EL (cell line): ENCODE measurements around the gene PFDN5.

Experiments used
- DNase-seq: peaks from one replicate; pipeline ENCODE4 v3.0.0-alpha.2; 2016

The PFDN5 gene

DNA sequence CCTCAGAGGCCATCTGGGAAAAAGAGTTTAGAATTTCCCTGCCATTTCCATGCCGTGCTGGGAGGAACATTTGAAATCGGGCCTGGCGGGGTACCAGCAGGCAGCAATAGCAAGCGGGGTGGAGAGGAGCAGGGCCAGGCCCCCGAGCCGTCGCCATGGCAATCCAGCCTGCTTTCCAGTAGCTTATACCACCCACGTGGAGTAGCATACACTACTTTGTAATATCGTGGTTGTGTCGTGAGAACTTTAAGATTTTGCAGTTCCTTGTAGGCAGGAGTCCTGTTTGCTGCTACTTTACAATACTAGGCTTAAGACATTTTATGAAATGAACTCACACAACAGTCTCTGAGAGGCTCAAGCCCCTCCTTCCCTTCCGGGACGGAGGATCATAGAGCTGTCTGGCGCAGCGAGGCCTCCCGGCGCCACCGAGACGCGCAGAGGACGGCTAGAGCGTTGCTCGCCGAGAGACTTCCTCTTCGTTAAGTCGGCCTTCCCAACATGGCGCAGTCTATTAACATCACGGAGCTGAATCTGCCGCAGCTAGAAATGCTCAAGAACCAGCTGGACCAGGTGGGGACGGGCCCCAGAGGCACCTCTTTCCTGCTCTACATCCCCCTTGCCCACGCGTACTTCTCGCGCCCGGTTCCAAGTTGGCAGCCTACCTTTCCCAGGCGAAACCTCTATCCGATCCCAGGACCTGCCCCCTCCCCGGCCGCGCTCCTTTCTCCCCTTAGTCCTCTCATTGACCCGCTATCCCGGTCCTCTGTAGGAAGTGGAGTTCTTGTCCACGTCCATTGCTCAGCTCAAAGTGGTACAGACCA lies at the start of gene PFDN5:
TSS of gene PFDN5 (plus strand) at position 473 of the 821 bp plus-strand sequence. CDS start at position 499, 26 bp downstream.
- DNase-seq, result peak; percentile 83

DNA sequence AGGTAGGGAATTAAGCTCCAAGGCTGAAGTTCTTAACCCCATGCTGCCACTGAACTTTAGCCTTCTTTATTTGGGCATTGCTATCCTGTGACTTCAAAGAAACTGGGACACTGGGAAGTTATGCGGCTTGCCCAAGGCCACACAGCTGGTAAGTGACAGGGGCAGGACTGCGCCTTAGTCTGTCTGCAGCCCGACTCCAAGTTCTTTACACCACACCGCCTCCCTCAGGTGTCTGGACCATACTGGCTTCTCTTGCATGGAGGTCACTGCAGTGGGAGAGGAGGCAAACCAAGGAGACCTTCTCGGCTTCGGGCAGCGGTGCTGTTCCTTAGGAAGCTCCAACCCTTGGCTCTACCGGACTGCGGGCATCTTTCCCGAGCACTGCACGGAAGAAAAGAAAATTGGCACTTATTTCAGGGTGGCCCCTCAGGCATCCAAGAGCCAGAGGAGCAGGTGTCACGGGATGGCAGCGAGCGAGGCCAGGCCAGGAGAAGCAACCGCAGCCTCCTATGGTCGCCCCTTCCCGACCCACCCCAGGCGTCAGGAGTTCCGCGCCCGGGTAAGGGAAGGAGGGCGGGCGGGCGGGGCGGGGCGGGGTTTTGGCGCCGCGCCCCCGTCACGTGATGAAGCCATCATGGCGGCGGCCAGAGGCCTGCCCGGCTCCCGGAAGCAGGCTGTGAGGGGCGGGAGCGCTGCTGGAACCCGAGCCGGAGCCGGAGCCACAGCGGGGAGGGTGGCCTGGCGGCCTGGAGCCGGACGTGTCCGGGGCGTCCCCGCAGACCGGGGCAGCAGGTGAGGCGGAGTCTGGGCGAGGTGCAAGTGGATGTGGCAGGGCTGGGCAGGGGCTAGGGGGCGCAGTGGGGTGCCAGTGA lies 43.6 kb upstream of the PFDN5 start:
- peak; percentile 78 for DNase-seq

DNA sequence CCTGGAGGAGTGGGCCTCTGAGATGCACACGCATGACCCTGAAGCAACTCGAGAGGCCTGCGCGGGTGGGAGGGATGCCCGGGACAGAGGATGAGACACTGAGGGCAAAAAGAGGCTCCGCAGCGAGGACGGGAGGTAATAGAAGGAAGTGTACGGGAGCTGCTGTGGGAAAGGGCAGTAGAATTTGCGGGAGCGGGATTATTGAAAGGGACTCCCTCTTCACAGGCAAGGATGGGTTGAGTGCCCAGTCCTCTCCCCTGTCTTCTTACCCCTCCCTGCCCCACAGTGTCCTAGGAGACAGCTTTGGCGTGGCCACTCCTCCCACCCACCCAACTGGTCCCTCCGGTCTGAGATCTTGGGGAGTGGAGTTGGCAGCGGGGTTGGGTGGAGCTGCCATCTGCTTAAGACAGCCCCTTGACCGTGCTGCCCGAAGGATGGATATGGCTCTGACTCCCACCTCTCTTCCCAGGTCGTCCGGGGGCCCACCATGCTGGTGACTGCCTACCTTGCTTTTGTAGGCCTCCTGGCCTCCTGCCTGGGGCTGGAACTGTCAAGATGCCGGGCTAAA lies 42.9 kb upstream of the PFDN5 start:
- no peak for DNase-seq

DNA sequence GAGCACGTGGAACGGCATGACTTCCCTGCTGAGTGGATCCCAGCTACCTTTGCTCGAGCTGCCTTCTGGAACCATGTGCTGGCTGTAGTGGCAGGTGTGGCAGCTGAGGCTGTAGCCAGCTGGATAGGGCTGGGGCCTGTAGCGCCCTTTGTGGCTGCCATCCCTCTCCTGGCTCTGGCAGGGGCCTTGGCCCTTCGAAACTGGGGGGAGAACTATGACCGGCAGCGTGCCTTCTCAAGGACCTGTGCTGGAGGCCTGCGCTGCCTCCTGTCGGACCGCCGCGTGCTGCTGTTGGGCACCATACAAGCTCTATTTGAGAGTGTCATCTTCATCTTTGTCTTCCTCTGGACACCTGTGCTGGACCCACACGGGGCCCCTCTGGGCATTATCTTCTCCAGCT lies 42.0 kb upstream of the PFDN5 start:
- DNase-seq, result no peak

DNA sequence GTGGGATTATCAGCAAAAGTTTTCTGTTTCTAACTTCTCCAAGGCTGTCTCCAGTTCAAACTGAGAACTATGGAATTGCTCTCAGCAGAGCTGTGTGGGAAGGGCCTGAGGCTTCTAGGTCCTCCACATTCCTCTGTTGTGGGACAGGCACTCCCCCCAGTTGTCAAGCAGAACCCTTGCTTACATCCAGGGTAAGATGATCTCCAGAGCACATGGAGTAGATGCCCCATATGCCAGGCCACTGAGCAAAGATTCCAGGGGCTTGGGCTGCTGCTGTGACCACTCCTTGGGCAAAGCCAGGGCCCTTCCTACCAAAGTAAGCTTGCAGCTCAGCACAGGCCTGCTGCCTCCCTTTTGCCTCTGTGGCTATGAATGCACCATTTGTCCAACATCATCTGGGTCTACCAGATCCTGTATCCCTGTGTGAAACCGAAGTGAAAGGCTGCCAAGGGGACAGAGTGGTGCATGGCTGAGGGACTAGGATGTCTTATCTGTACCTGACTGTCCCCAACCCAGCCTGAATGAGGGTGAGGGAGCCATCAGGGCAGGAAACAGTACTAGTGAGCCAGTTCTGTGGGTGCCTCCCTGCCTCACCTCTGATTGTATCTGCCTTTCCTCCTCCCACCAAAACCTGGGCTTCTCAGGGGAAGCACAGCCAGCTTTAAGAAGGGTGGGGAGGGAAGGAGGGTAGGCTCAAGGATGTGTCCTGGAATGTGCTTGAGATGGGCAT lies 40.4 kb upstream of the PFDN5 start:
- DNase-seq, result no peak

DNA sequence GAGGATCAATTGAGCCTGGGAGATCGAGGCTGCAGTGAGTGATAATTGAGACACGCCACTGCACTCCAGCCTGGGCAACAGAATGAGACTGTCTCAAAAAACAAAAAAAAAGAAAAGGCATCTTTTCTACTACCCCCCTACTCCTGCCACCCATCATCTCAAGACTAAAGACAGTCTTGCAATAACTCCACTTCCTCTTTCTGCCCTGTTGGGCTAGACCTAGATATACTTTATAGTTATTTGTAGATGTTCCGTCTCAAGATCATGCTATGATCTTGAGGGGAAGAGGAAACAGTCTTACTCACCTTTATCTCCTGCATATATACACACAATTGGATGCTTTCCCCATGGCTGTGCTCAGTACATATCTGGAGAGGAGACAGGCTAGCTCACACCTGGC lies 39.3 kb upstream of the PFDN5 start:
- DNase-seq, result no peak

DNA sequence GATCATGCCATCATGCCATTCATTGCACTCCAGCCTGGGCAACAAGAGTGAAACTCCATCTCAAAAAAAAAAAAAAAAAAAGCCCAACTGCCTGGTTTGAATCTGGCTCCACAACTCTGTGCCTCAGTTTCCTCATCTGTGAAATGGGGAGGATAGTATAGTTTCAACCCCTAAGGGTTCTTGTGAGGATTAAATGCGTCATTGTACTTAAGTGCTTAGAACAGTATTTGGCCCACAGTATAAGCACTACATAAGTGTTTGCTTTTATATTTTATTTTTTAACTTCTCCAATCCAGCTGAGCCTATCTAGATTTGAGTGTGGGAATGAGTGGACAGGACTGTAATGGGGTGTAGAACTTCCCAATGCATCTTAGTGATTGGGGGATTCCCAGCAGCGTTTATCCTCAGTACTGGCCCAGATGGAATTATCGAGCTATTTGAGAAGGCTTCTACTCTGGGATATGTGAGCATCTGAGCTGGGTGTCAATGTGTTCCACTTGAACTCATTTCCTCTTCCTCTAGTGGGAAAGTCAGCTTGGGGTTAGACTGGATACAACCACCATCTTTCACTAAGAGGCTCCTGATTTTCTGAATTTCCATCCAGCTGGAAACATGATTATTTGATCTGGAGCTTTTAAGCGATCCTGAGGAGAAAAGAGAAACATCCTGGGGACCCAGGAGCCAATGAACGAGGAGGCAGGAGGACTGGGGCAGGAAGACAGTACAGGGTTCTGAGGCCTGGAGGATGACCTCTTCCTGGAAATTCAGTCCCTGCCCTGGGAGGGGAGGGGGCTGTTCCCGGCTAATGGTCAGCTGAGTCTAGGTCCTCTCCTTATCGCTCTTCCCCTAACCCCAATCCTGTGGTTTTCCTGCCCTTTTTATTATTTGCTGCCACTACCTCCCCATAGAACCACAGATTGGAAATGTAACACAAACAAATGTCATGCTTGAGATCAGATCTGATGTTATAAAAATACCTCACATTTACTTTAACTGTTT lies 36.5 kb upstream of the PFDN5 start:
- no peak for DNase-seq

DNA sequence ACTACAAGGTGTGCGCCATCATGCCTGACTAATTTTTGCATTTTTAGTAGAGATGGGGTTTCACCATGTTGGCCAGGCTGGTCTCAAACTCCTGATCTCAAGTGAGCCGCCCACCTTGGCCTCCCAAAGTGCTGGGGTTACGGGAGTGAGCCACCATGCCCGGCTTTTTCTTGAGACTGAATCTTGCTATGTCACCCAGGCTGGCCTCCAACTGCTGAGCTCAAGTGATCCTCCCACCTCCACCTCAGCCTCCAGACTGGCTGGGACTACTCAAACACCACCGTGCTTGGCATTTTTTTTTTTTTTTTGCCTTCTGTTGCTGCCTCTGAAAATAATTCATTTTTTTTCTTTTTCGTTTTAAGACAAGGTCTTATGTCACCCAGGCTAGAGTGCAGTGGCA lies 35.5 kb upstream of the PFDN5 start:
- DNase-seq, result no peak

DNA sequence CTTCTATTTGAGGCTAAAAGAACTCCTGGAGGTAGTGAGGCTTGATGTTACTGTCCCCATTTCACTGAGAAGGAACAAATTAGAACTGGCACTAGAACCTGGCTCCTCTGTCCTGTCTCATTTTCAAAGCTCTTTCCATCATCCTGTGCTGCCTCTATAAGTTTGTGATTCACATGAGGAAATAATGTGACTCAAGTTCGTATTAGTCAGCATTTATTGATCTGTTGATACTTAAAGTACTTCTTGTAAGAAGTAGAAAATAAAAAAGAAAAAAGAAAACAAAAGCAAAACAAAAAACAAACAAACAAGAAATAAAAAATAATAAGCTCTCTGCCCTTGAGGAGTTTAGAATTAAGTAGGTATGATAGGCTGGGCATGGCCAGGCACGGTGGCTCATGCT lies 29.6 kb upstream of the PFDN5 start:
- DNase-seq, result no peak

DNA sequence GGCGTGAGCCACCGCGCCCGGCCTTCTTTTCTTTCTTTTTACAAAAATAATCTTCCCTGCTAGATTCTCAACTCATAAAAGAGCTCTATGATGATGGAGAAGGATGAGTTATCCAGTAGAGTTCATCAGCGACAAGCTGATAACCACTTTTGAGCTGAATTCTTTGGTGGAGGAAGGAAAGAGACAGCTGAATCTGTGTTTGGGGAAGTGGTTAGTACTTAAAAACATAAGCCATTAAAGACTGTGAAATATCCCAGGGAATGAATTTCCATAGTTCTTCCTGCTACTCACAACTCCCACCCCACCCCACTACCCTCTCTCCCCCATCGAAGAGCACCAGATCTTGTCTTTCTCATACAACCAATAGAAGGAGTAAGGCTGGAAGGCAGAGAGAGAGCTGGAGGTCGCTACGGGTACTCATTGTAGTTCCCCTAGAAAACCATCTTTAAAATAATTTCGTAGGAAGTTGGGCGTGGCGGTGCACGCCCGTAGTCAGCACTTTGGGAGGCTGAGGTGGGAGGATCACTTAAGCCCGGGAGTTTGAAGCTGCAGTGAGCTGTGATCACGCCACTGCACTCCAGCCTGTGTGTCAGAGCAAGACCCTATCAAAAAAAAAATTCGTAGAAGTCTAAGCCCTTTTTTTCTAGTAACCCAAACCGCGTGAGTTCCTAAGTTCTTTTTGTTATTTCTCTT lies 27.9 kb upstream of the PFDN5 start:
- no peak for DNase-seq

DNA sequence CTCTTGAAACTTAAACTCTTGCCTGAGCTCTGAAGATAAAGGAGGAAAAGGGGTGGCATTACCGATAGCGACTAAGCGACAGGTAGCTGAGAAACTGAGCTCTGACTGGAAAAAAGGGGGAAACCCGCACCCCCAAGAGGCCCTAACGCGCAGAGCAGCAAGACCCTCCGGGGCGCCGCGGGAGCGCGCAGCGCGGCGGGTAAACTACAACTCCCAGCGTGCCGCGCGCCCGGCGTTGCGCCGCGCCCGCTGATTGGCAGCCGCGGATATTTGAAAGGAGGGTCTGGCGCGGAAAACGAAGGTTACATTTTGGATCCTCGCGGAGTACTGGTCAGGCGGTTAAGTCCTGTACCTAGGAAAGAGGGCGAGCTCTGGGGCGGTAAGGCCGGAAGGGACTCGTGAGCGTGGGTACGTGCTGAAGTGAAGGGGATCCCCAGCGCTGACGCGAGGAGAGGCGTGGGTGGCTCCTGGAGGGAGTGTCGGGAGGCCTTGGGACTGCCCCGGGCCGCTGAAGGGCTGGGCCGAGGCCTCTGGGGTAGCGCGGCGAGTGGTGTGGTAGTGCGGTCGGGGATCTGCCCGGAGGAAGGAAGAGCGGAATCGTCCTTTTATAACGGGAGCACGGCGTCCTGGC lies 27.2 kb upstream of the PFDN5 start, which contains the start of gene ESPL1:
TSS of gene ESPL1 (plus strand) at position 301 of the 631 bp plus-strand sequence. CDS start 468 bp downstream, outside the sequence.
- peak; percentile 81 for DNase-seq

DNA sequence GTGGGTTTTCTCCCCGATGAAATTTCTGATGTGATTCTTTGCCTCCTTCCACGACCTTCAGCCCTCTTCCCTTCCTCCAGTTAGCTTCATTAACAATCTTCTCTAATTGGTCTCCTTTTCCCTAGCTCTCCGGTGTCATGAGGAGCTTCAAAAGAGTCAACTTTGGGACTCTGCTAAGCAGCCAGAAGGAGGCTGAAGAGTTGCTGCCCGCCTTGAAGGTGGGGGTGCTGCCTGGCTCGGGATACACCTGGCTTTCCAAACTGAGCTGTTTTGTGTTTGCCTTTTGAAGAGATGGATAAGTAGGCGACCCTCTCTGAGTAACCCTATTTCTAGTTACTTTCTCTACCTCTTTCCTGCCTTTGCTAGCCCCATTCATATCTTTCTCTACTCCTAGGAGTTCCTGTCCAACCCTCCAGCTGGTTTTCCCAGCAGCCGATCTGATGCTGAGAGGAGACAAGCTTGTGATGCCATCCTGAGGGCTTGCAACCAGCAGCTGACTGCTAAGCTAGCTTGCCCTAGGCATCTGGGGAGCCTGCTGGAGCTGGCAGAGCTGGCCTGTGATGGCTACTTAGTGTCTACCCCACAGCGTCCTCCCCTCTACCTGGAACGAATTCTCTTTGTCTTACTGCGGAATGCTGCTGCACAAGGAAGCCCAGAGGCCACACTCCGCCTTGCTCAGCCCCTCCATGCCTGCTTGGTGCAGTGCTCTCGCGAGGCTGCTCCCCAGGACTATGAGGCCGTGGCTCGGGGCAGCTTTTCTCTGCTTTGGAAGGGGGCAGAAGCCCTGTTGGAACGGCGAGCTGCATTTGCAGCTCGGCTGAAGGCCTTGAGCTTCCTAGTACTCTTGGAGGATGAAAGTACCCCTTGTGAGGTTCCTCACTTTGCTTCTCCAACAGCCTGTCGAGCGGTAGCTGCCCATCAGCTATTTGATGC lies 26.4 kb upstream of the PFDN5 start:
- peak; percentile 17 for DNase-seq

DNA sequence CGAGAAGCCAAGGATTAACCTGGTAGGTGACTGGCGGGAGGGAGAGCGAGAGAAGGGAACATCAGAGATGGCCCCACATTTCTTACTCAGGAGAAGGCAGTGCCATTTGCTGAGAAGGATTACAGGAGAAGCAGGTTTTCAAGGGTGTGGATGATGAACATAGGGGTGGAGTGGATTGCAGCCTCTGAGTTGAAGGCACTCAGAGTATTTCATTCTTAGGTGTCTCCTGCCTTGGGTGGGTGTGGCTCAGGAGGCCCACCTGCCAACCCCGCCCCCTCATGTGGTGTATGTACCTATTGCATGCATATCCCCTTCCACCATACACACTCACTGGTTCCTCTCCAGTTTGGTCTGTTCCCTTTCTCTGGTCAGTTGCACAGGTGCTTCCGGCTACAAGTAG lies 20.9 kb upstream of the PFDN5 start:
- DNase-seq, result no peak

DNA sequence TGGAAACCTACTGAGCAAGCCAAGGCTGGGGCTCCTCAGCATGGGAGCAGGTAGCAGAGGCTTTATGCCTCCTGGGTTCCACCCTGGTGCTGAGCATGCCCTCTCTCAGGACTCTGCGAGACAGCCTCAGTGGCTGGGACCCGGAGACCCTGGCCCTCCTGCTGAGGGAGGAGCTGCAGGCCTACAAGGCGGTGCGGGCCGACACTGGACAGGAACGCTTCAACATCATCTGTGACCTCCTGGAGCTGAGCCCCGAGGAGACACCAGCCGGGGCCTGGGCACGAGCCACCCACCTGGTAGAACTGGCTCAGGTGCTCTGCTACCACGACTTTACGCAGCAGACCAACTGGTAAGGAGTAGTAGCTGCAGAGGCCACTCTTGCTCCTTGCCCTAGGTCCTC lies 18.8 kb upstream of the PFDN5 start:
- DNase-seq, result no peak

DNA sequence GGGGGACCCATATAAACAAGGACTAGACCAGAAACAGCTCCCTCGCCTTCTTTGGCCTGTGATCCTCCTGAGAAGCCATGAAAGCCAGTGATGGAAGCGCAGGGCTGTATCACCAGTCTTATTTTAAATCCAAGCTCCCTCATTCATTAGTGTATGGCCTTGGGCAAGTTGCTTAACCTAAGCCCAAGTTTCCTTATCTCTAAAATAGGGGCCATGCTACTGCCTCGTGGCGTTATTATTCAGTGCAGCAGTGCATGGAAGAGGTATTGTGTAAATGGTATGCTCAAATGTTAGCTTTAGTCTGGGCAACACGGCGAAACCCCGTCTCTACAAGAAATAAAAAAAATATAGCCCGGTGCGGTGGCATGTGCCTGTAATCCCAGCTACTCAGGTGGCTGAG lies 17.4 kb upstream of the PFDN5 start:
- DNase-seq, result no peak

DNA sequence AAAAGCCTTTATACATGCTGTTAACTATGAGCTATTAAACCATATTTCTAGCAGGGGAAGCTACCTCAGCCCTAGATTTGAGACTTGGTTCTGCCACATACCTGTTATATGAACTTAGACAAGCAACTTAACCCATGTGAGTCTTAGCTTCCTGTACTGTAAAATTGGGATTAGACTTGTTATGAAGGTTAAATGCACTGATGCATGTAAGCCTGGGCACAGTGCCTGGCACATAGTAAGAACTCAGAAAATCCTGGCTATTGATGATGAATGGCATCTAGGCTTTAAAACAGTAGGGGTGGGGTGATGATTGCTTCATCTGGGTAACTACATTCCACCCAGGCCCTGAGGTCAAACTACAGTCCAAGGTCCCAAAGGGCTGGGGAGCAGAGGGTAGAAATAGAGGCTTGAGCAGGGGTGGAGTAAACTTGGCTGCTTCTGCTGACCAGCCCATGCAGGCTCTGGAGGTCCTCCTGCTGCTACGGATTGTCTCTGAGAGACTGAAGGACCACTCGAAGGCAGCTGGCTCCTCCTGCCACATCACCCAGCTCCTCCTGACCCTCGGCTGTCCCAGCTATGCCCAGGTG lies 16.0 kb upstream of the PFDN5 start:
- DNase-seq, result no peak

DNA sequence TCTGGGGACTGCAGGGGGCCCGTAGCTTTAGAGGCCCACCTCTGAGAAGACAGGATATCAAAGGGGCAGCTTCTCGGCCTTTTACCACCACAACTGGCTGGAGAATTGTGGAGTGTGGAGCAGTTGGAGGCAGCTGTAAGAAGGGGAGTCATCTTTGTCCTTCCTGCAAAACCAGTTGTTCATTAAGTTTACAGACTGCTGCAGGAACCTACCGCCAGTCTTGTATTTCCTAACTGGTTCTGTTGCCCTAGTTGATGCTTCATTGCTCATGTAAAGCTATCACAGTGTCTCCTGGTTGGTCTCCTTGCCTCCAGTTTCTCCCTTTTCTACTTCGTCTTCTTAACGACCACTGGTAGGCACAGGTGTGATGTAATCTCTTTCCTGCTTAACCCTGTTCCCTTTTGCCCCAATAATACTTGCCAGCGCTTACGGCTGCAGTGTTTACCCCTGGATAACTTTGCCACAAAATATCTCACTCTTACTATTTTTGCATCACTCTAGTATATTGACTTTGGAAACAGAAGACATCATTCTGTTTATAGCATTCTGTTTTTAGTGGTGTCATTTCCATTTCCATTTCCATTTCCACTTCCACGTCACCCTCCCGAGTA lies 15.3 kb upstream of the PFDN5 start:
- DNase-seq, result no peak

DNA sequence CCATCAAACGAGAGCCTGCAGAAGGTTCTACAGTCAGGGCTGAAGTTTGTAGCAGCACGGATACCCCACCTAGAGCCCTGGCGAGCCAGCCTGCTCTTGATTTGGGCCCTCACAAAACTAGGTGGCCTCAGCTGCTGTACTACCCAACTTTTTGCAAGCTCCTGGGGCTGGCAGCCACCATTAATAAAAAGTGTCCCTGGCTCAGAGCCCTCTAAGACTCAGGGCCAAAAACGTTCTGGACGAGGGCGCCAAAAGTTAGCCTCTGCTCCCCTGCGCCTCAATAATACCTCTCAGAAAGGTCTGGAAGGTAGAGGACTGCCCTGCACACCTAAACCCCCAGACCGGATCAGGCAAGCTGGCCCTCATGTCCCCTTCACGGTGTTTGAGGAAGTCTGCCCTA lies 8.9 kb upstream of the PFDN5 start:
- no peak for DNase-seq
